NCI-H128 (cell line): ENCODE results near the gene TLE5.
"Not testable (repeated sequence)": the region's sequence is repeated elsewhere in the genome, so short reads cannot be mapped to it uniquely, and the experiment has no call there.

Experiments
- DNase-seq: peaks from one replicate; lab custom pipeline; 2025; ENCODE audit not compliant: unreplicated experiment; lab: John Stamatoyannopoulos, UW

The TLE5 gene

GRCh38 chr19:3027981-3028304 lies 34.4 kb downstream of the TLE5 start:
- DNase-seq: no peak

DNA sequence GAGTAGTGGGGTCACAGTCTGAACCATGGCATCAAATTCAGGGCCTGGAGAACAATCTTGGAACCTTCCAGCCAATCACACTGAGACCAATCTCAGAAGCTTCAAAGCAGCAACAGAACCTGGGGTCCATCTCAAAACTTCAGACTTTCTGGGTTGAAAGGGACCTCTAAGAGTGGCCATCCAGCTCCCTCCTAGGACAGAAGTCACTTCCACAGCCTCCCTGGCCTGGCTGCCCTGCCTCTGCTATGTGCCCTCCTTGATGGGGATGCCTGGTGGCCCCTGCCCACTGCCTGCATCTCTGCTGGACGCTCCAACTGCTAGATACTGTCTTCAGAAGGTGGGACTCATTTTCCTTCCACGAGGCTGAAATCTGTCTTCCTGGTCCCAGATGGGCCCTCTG lies 35.0 kb downstream of the TLE5 start:
- no peak for DNase-seq

DNA sequence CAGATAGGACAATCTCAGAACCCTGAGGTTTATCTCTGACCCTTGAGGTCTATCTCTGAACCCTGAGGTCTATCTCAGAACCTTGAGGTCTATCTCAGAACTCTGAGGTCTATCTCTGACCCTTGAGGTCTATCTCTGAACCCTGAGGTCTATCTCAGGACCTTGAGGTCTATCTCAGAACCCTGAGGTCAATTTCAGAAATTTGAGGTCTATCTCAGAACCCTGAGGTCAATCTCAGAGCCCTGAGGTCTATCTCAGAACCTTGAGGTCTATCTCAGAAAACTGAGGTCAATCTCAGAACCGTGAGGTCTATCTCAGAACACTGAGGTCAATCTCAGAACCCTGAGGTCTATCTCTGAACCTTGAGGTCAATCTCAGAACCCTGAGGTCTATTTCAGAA lies 35.5 kb downstream of the TLE5 start:
- no peak for DNase-seq

DNA sequence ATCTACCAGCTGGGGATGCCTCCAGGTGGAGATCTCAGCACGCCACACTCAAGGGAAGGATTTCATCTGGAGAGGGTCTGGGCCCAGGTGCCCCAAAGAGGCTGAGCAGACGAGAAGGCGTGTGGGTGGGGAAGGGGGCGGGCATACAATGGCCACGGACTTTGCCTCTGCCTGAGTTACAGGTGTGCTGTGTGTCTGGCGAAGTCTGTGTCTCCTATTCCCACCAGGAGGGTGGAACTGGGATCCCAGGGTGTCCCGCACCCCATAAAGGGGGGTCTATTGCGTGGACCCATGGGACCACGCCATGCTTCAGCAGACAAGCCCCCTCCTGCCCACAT lies 36.8 kb downstream of the TLE5 start:
- DNase-seq: no peak

DNA sequence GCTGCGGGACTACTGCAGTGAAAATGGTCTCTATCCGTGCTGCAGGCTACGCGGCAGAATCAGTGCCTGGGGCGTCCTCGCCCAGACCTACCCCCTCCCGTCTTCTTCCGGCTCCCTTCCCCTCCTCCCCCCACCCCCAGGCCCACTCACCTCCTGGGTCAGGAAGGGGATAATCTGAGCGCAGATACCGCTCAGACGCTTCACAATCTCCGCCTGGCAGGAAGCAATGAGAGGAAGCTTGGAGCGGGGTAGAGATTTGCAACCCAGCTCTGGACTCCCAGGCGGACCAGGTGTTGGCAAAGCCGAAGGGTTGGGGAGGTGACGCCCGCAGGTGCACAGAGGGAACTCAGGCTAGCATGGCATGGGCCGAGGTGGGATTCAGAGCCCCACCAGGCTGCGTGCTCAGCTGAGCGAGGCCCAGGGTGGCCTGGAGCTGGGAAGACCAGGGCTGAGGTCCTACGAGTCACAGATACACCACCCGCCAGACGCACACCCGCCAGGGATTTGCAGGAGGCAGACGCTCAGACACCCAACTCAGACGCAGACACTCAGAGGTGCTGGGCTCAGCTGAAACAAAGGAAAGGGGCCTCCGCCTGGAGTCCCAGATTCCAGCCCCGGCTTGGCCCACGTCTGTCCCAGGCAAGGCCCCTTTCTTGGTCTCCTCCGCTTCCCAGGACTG lies 37.3 kb downstream of the TLE5 start:
- DNase-seq: no peak

GRCh38 chr19:3024509-3024869 lies 37.8 kb downstream of the TLE5 start:
- DNase-seq: no peak

DNA sequence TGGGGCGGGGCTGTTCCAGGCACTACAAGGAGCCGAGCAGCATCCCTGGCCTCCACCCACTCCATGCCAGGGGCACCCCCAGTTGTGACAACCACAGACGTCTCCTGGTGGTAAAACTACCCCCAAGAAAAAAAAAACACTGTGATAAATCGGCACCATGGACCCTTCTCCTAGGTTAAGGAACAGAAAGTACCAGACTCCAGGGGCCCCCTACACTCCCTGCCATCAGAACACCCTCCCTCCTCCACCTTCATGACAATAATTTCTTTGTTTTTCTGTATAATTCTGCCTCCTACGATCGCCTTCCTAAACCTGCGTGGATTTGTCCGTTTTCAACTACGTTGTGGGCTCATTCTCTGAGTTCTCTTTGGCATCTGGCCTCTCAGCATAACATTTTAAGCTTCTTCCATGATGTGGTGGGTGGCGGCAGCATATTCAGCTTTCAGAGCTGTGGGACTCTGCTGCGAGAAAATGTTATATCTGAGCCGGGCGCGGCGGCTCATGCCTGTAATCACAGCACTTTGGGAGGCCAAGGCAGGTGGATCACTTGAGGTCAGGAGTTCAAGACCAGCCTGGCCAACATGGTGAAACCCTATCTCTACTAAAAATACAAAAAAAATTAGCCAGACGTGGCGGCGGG lies 41.9 kb downstream of the TLE5 start:
- DNase-seq: no peak

DNA sequence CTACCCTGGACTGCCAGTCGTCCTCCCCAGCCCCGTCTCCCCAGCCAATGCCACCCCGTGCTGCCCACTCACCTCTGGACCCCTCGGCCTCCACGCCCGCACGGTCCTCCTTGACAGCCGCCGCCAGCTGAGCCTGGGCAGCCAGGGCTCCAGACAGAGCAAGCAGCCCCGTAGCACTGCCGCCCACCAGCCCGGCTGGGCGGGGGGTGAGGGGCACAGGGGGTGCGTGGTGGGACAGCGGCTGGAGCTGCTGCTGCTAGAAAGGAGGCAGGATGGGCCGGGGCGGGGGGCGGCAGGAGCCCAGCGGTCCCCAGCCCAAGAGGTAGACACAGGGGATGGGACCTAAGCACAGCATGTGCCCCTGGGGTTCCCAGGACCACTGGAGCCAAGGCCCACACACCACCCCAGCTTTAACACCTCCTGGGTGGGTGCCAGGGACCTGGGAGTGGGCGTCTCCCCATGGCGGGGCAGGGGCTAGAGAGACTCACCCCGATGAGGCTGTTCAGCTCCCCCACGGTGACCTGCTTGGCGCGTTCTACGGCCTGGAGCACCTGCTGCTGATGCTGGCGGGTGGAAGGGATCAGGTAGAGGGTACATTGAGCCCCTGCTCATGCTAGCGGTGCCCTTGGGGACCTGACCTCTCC lies 43.0 kb downstream of the TLE5 start:
- no peak for DNase-seq

DNA sequence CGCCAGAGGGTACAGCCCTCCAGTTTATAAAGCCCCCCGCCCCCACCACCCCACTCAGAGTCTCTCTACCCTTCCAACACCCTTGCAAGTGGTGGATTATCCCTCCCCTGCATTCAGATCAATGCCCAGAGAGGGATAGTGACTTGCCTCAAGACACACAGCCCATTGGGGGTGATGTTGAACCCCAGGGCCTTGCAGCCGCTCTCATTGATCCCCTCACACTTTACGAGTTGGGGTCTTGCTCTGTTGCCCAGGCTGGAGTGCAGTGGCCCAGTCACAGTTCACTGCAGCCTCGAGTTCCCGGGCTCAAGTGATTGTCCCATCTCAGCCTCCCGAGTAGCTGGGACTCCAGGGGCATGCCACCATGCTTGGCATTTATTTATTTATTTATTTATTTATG lies 44.4 kb downstream of the TLE5 start:
- no peak for DNase-seq

DNA sequence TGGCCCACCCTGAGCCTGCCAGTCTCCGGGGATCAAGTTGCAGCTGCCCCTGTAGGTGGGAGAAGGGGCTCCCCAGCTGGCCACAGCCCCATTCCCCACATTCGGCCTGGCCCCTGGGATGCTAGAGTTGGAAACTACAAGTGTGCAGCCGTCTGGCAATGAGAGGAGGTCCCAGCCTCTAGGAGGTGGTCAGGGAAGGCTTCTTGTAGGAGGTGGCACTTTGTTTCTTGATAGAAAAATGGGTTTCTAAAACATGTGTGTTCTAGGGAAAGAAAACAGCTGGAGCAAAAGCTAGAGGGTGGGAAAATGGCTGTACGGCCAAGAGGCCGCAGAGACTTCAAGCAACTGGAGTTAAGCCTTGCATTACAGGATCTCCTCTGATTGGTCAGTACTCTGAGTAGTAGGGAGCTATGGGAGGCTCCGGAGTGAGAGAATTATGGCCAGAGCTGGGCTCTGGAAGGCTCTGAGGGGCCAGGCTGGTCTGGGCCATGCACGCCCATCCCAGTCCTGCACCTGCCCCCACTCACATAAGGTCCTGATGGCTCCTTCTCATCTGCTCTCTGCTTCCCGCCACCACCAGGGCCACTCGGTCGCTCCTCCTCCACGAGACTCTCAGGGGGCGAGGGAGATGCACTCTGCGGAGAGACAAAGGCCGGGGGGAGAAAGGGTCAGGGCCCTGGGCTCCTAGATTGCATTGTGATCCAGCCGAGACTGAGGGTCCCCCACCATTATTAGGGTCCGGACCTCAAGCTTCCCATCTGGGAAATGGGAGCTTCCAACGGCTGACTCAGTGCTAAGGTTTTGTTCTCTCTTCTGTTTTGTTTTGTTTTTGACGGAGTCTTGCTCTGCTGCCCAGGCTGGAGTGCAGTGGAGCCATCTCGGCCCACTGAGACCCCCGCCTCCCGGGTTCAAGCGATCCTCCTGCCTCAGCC lies 46.9 kb downstream of the TLE5 start:
- DNase-seq: no peak

- DNase-seq: no peak
Measured at GRCh38 chr19:3014135-3014534, 48.2 kb downstream of the TLE5 start.

- DNase-seq: no peak
Measured at GRCh38 chr19:3013263-3013725, 49.0 kb downstream of the TLE5 start.

DNA sequence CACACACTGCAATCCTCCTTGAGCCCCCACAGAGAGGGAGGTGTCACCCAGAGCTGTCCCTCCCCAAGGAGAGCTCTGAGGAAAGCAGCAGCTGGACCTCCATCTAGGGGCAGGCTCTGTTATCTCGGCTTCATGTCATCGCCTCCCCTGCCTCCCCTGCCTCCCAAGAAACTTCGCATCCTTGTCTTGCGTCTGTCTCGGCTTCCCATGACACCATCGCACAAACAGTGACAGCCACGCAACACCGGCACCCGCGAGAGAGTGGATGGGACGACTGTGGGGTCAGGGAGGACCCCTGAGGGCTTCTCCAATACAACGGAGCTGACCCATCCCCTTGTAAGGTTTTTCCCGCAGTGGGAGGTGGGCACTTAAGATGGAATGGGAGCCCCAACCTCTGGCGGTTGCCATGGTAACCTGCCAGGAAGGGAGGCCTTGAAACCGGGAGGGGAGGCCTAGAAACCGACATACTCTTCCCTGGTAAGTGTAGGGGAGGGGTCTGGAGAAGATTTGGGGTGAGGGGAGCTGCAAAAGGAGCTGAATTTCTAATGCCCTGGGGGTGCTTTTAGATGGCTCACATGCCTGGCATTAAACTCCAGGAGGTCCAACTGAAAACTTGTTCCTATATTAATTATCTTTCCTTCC lies 49.6 kb downstream of the TLE5 start:
- DNase-seq: no peak

DNA sequence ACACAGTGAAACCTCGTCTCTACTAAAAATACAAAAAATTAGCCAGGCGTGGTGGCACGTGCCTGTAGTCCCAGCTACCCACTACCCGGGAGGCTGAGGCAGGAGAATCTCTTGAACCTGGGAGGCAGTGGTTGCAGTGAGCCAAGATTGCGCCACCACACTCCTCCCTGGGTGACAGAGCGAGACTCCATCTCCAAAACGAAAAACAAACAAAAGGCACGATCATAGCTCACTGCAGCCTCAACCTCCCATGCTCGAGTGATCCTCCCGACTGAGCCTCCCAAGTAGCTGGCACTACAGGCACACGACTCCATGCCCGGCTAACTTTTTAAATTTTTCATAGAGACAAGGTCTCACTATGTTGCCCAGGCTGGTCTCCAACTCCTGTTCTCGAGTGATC lies 50.2 kb downstream of the TLE5 start:
- not testable (repeated sequence) for DNase-seq

DNA sequence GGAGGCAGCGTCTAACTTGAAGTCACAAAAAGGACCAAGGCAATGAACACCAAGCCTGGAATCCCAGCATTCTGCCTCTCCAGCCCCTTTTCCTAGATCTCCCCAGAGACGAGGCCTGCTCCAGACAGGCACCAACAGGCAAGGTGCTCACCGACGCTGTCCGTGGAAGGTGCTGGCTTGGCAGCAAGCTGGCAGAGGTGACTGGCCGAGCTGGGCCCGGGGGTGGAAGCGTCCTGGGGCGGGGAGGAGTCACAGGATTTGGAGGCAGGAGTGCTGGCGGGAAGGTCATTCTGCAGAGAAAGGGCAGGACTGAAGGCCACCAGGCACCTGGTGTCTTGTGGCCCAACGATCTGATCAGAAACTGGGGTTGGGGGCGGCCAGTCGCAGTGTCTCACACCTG lies 51.4 kb downstream of the TLE5 start:
- no peak for DNase-seq

GRCh38 chr19:3008994-3009393 lies 53.3 kb downstream of the TLE5 start:
- DNase-seq: no peak

DNA sequence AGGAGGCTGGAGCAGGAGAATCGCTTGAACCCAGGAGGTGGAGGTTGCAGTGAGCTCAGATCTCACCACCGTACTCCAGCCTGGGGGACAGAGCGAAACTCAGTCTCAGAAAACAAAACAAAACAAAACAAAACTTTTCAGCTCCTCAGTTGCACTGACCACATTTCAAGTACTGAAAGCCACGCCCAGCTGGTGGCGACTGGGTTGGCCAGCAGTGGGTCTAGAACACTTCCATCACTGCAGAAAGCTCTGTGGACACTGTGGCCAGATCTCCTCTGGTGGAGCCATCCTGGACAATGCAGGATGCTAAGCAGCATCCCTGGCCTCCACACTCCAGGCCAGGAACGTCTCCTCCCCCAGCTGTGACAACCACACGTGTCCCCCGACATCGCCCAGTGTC lies 54.3 kb downstream of the TLE5 start:
- no peak for DNase-seq

DNA sequence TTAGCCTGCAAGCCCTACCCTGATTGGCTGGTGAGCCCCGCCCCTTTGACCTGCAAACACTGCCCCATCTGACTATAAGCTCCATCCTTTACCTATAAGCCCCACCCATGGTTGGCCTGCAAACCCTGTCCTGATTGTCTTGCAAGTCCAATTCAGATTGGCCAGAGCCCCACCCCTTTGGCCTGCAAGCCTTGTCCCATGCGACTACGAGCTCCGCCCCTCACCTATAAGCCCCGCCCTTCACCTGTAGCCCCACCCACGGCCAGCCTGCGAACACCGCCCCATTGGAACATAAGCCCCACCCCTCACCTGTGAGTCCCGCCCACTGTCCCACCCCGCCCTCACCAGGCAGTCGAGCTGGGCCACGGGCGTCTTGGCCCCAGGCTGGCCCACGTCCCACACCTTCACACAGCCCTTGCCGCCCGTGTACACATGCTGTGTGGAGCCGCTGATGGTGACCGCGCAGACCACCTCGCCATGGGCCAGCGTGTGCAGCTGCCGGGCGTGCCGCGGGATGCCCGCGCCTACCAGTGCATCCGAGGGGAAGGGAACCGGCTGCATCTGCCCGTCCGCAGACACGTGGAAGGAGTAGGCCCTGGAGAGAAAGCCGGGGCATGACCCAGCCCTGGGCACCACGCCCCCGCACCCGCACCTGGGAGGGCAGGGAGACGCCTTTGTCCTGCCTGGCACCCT lies 56.1 kb downstream of the TLE5 start:
- DNase-seq: no peak

DNA sequence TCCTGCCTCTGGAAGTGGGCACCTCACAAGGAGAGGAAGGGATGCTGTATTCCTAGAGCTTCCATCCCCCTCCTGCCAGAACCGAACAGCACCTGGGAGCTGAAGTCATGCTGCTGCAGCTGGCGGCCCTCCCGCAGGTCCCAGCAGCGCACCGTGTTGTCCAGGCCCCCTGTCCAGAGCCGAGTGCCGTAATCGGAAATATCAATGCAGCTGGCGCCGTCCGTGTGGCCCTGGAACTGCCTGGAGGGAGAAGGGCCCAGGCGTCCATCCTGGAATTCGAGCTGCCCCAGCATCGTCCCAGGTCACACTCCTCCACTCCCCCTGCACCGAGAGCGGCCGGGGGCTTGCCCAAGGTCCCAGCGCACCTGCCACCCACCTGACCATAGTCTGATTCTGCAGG lies 57.0 kb downstream of the TLE5 start:
- no peak for DNase-seq

DNA sequence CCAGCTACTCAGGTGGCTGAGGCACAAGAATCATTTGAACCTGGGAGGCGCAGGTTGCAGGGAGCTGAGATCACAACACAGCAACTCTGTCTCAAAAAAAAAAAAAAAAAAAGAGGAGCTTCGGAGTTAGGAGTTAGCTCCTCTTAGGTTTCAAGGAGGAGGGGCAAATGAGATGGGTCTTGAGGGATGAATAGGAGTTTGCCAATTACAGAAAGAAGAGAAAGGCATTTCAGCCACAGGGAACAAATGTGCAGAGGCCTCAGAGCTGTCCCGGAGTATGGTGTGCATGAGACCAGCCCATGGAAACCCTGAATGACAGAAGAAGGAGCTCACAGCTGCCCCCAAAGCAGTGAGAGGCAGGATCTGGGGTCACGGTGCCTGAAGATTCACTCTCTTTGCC lies 57.8 kb downstream of the TLE5 start:
- no peak for DNase-seq

DNA sequence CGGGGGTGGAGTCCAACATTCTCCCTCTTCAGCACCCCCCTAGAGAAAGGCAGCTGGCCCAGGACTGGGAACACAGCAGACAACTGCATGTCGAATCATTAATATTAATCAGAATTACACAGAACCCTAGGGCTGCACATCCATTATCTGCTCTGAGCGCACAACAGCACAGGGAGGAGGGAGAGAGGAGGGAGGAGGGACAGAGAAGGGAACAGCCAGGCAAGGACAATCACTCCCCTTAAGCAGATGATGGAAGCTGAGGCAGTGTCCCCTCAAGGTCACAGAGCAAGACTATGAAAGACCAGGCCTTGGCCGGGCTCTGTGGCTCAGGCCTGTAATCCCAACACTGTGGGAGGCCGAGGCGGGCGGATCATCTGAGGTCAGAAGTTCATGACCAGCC lies 59.2 kb downstream of the TLE5 start:
- no peak for DNase-seq
